Karpas-422 (cell line): Measurements from ENCODE around the gene CFAP221. TPM values are rescaled to one million over a fixed set of nuclear protein-coding genes. Genes with fewer than 3 reads are reported as not detected.

Source experiments
- DNase-seq: peaks from one replicate; pipeline ENCODE4 v3.0.0-alpha.2; 2015
- H2AFZ ChIP-seq: fragments of 200-600 bp; sonication (generic); 2 replicates; pipeline ENCODE4 v1.6.1; 2014; ENCODE audit warnings: antibody characterized with exemption, low read length, mixed read lengths
- H3K27ac ChIP-seq: fragments of 200-600 bp; sonication (generic); 2 replicates; pipeline ENCODE4 v1.5.1; 2014; ENCODE audit warnings: mild to moderate bottlenecking, low read length, moderate library complexity
- H3K27me3 ChIP-seq: fragments of 200-600 bp; sonication (generic); 2 replicates; pipeline ENCODE4 v1.6.1; 2014; ENCODE audit warnings: low read length, mixed read lengths
- H3K36me3 ChIP-seq: fragments of 200-600 bp; sonication (generic); 2 replicates; pipeline ENCODE4 v1.6.1; 2014; ENCODE audit warnings: low read length, mixed read lengths; ENCODE audit not compliant: insufficient read depth
- H3K4me1 ChIP-seq: fragments of 200-600 bp; sonication (generic); 2 replicates; pipeline ENCODE4 v1.6.1; 2014; ENCODE audit warnings: mild to moderate bottlenecking, low read length, mixed read lengths
- H3K4me2 ChIP-seq: fragments of 200-600 bp; sonication (generic); 2 replicates; pipeline ENCODE4 v1.6.1; 2014; ENCODE audit warnings: low read length, low read depth, mild to moderate bottlenecking; ENCODE audit not compliant: poor library complexity, severe bottlenecking
- H3K4me3 ChIP-seq: fragments of 200-600 bp; sonication (generic); 2 replicates; pipeline ENCODE4 v1.5.1; 2014; ENCODE audit warnings: mild to moderate bottlenecking, antibody characterized with exemption, low read length, mixed read lengths
- H3K79me2 ChIP-seq: fragments of 200-600 bp; sonication (generic); 2 replicates; pipeline ENCODE4 v1.6.1; 2014; ENCODE audit warnings: mild to moderate bottlenecking, low read length, mixed read lengths
- H3K9ac ChIP-seq: fragments of 200-600 bp; sonication (generic); 2 replicates; pipeline ENCODE4 v1.6.0; 2014; ENCODE audit warnings: low read length
- H3K9me2 ChIP-seq: fragments of 200-600 bp; sonication (generic), shearing (Covaris generic); replicated peaks from 2 replicates; pipeline ENCODE4 v1.6.0; 2014; ENCODE audit warnings: mild to moderate bottlenecking, low read length, moderate library complexity; ENCODE audit not compliant: insufficient read depth
- H3K9me3 ChIP-seq: fragments of 300-700, 200-600 bp; sonication (generic); 2 replicates; pipeline ENCODE4 v1.6.1; 2014; ENCODE audit warnings: low read length, mixed read lengths
- H4K20me1 ChIP-seq: fragments of 200-600 bp; sonication (generic); 2 replicates; pipeline ENCODE4 v1.6.1; 2014; ENCODE audit warnings: mild to moderate bottlenecking, antibody characterized with exemption, low read length, low read depth; ENCODE audit not compliant: insufficient read depth
- total RNA-seq: library from RNA; depleted of rRNA; stranded (reverse); fragments of >200 nt; shearing (Covaris generic); gene quantifications from 2 replicates; pipeline ENCODE4 v1.2.3, GENCODE V29; 2014; ENCODE audit warnings: low replicate concordance

CFAP221 gene
- total RNA-seq, 1 experiment from 2014 or later = not detected

DNA sequence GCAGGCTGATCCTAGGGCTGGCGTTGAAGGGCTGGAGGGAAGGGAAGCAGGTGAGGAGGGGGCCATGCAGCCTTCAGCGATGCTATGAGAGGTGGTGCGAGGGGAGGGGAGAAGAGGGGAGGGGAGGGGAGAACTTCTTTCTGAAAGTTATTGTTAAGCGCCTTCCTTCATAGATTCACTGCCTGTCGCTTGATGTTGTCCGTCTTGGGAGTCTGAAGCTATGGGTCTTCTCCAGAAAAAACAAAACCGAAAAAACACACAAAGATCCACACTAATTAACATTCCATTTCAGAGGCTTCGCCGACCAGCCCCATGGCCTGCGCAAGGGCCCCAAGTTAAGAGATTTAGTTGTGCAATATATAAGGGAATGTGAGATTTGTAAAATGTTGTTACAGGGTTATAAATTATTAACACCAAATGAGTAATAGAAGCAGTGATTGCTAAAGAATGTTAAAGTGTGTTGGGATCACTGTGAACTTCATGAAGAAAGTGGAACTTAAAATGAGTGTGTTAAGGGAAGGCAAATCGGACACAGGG, 758 bp downstream of the CFAP221 start:
- Histone ChIP-seq H3K4me2 (no peak overlapping the region), H4K20me1 (no peaks in the 10 kb centered on the region), H3K36me3 (no peaks in the 10 kb centered on the region), H3K9me3 (no peaks in the 10 kb centered on the region), H3K4me1 (no peaks in the 10 kb centered on the region), H2AFZ (no peak overlapping the region), H3K79me2 (no peaks in the 10 kb centered on the region), H3K4me3 (no peak overlapping the region), H3K27ac (no peak overlapping the region), H3K9ac (no peak overlapping the region), H3K9me2 (no peaks in the 10 kb centered on the region), H3K27me3 (no peaks in the 10 kb centered on the region)
- DNase-seq = no peak

- H3K4me3 ChIP-seq = no peak overlapping the region
- no peak overlapping the region for H3K4me2 ChIP-seq
- H4K20me1 ChIP-seq = no peaks in the 10 kb centered on the region
- no peak overlapping the region for H2AFZ ChIP-seq
- DNase-seq = no peak
- no peaks in the 10 kb centered on the region for H3K9me2 ChIP-seq
- H3K9ac ChIP-seq = no peak overlapping the region
- H3K4me1 ChIP-seq = no peaks in the 10 kb centered on the region
- no peaks in the 10 kb centered on the region for H3K79me2 ChIP-seq
- H3K9me3 ChIP-seq = no peaks in the 10 kb centered on the region
- no peak overlapping the region for H3K27ac ChIP-seq
- no peaks in the 10 kb centered on the region for H3K27me3 ChIP-seq
- H3K36me3 ChIP-seq = no peaks in the 10 kb centered on the region
Observed at GRCh38 chr2:119545754-119546446, 1.7 kb downstream of the CFAP221 start.

DNA sequence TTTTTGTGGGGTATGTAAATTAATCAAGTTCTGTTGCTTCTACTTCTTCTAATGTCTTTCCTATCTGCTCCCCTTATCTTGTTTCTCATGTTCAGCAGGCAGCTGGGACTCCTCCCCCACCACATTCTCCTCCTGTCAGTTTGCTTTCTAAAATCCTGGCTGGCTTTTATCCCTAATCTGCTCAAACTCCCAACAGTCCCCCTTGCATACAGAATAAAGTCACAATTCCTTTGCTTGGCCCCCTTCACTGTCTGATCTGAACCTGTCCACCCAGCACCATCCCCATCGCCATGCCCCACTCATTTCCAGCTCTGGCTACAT, 2.2 kb downstream of the CFAP221 start:
- Histone ChIP-seq H3K4me2 (no peak overlapping the region), H2AFZ (no peak overlapping the region)

DNA sequence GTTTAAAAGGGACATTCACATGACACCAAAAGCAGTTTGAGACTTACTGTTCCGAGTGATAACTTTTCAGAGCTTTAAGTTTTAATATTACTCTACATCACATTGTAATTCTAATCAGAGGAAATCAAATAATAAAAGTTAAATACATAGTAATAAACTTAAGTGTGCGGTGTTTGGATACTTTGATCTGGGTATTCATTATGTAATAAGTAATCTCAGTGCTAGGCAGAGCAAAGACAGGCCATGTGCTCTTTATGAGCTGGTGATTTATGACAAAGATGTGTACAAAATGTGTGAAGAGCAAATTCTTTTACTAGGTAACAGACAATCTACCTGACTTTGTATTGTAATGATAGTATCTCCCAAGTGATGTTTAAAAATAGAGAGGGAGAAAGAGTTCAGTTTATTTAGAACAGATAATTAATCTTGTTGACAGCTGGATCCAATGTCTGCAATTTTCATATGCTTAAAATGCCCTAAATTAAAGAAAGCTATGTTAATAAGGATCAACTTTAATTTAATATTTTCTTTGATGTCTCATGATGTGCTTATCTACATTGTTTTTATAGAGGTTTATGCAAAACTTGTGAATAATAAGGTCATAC, 4.4 kb downstream of the CFAP221 start:
- H3K36me3 ChIP-seq = no peaks in the 10 kb centered on the region

More for the DNA sequence above, 2.2 kb downstream of the CFAP221 start:
- Histone ChIP-seq H3K9ac (no peak overlapping the region), H4K20me1 (no peaks in the 10 kb centered on the region), H3K9me3 (no peaks in the 10 kb centered on the region), H3K9me2 (no peaks in the 10 kb centered on the region), H3K27me3 (no peaks in the 10 kb centered on the region), H3K4me3 (no peak overlapping the region), H3K36me3 (no peaks in the 10 kb centered on the region), H3K4me1 (no peaks in the 10 kb centered on the region), H3K79me2 (no peaks in the 10 kb centered on the region), H3K27ac (no peak overlapping the region)
- no peak for DNase-seq

DNA sequence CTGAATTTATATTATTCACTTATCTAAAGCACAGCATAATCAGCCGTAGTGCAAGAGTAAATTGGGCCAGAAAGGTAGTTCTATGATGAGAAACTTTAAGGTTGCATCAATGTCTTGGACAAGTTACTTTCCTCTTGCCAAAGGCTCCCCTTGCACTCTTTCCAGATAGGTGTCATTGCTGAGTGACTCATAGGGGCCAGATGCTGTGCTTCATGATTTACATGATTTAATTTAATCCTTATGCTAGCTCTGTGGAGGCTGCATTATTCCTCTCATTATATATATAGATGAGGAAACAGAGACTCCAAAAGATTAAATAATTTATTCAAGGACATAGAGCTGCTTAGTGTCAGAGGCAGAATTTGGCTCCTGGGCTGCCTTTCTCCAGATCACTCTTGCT, 5.0 kb downstream of the CFAP221 start:
- Histone ChIP-seq H3K36me3 (no peaks in the 10 kb centered on the region), H3K27me3 (no peaks in the 10 kb centered on the region), H3K4me1 (no peaks in the 10 kb centered on the region), H3K9me3 (no peaks in the 10 kb centered on the region), H3K4me2 (no peak overlapping the region), H3K4me3 (no peak overlapping the region), H2AFZ (no peak overlapping the region), H3K9ac (no peak overlapping the region), H3K27ac (no peak overlapping the region), H4K20me1 (no peaks in the 10 kb centered on the region), H3K9me2 (no peaks in the 10 kb centered on the region), H3K79me2 (no peaks in the 10 kb centered on the region)
- no peak for DNase-seq

More for the DNA sequence above, 4.4 kb downstream of the CFAP221 start:
- Histone ChIP-seq H3K9me2 (no peaks in the 10 kb centered on the region), H3K27me3 (no peaks in the 10 kb centered on the region), H3K27ac (no peak overlapping the region), H4K20me1 (no peaks in the 10 kb centered on the region), H2AFZ (no peak overlapping the region), H3K9me3 (no peaks in the 10 kb centered on the region), H3K4me1 (no peaks in the 10 kb centered on the region), H3K79me2 (no peaks in the 10 kb centered on the region), H3K9ac (no peak overlapping the region), H3K4me3 (no peak overlapping the region), H3K4me2 (no peak overlapping the region)
- no peak for DNase-seq

DNA sequence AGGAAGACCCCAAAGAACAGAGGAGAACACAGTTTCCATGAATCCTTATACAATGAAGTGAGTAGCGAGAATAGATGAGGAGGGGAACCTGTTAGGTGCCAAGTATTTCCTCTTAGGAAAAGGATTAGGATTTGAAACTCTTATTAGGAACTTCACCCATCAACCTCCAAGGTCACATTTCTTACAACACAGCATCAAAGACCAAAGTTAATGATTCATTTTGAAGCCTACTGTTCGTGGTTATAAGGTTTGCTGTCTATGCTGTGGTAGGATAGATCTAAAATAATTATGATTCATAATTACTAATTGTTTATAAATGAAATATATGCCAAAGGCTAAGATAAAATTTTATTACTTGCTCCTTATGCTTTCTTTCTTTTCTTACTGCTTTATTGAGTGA, 6.1 kb downstream of the CFAP221 start:
- DNase-seq = no peak
- Histone ChIP-seq H3K9ac (no peak overlapping the region), H3K27ac (no peak overlapping the region)

DNA sequence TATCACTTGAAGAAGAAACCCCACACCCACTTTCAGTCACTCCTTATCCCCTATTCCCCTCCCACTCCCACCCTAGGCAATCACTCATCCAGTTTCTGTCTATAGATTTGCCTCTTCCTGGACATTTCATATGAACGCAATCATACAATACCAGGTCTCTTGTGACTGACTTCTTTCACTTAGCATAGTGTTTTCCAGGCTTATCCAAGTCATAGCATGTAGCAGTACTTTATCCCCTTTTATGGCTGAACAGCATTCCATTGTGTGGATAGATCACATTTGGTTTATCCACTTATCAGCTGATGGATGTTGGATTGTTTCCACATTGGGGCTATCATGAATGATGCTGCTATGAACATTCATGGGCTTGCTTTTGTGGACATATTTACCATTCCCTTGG, 6.6 kb downstream of the CFAP221 start:
- no peaks in the 10 kb centered on the region for H4K20me1 ChIP-seq
- no peak overlapping the region for H3K4me3 ChIP-seq
- no peak overlapping the region for H3K27ac ChIP-seq
- H3K9me3 ChIP-seq = no peaks in the 10 kb centered on the region
- no peaks in the 10 kb centered on the region for H3K4me1 ChIP-seq
- H2AFZ ChIP-seq = no peak overlapping the region
- no peaks in the 10 kb centered on the region for H3K27me3 ChIP-seq
- H3K36me3 ChIP-seq = no peaks in the 10 kb centered on the region
- DNase-seq = no peak
- H3K9me2 ChIP-seq = no peaks in the 10 kb centered on the region
- no peaks in the 10 kb centered on the region for H3K79me2 ChIP-seq
- H3K9ac ChIP-seq = no peak overlapping the region
- H3K4me2 ChIP-seq = no peak overlapping the region

More for the DNA sequence above, 6.1 kb downstream of the CFAP221 start:
- no peaks in the 10 kb centered on the region for H3K9me2 ChIP-seq
- H2AFZ ChIP-seq = no peak overlapping the region
- H4K20me1 ChIP-seq = no peaks in the 10 kb centered on the region
- no peaks in the 10 kb centered on the region for H3K27me3 ChIP-seq
- H3K9me3 ChIP-seq = no peaks in the 10 kb centered on the region
- H3K4me3 ChIP-seq = no peak overlapping the region
- H3K4me1 ChIP-seq = no peaks in the 10 kb centered on the region
- H3K4me2 ChIP-seq = no peak overlapping the region
- H3K36me3 ChIP-seq = no peaks in the 10 kb centered on the region
- H3K79me2 ChIP-seq = no peaks in the 10 kb centered on the region

DNA sequence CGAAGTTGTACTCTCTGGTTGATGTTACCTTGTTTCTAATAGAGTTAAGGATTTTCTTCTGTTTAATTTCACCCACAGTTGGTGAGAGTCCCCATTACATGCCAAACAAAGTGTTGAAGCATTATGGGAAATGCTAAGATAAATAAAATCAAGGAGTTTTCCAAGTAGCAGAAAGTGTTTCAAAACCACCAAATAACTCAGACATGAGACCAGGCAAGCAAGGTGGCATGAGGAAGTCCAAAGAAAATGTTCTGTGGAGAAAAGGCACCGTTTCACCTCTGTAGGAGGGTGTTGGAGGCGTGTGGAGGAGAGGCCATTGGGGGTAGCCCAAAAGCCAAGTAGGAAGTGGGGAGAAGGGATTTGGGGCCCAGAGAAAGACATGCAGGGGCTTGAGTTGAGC, 8.7 kb downstream of the CFAP221 start:
- no peaks in the 10 kb centered on the region for H3K9me2 ChIP-seq
- H2AFZ ChIP-seq = no peak overlapping the region
- H3K4me1 ChIP-seq = no peaks in the 10 kb centered on the region
- H3K4me2 ChIP-seq = no peak overlapping the region
- no peaks in the 10 kb centered on the region for H4K20me1 ChIP-seq
- H3K9ac ChIP-seq = no peak overlapping the region
- H3K27me3 ChIP-seq = no peaks in the 10 kb centered on the region
- H3K79me2 ChIP-seq = no peaks in the 10 kb centered on the region
- DNase-seq = no peak
- H3K36me3 ChIP-seq = no peaks in the 10 kb centered on the region
- H3K9me3 ChIP-seq = no peaks in the 10 kb centered on the region
- no peak overlapping the region for H3K27ac ChIP-seq
- H3K4me3 ChIP-seq = no peak overlapping the region
